LoVo (cell line): ENCODE data around the gene OPHN1.

Source experiments
- DNase-seq: peaks from one replicate; pipeline ENCODE4 v3.0.0-alpha.2; 2016; ENCODE audit warnings: low spot score

Gene OPHN1

GRCh38 chrX:68433155-68433980 lies at the start of gene OPHN1:
Gene OPHN1 (minus strand): TSS chrX:68433495. CDS start chrX:68433020, 475 bp downstream.
- DNase-seq = peak; percentile 62

DNA sequence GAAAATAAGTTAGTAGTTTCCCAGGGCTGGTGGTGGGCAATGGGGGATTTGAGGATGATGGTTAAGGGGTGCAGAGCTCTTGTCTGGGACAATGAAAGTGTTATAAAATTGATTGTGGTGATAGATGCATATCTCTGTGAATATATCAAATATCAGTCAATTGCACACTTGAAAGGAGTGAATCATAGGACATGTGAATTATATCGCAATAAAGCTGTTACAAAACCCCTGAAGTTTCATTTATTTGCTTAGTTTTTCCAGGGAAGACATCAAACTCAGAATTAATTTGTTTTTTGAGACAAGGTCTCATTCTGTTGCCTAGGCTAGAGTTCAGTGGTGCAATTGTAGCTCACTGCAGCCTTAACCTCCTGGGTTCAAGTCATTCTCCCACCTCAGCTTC lies 47.7 kb upstream of the OPHN1 start:
- no peak for DNase-seq

- no peak for DNase-seq
Measured at GRCh38 chrX:68464796-68465195, 31.5 kb upstream of the OPHN1 start.

GRCh38 chrX:68463880-68464279 lies 30.6 kb upstream of the OPHN1 start:
- no peak for DNase-seq

- peak; percentile 15 for DNase-seq
Measured at GRCh38 chrX:68462653-68463052, 29.4 kb upstream of the OPHN1 start.

GRCh38 chrX:68462197-68462596 lies 28.9 kb upstream of the OPHN1 start:
- DNase-seq = no peak

DNA sequence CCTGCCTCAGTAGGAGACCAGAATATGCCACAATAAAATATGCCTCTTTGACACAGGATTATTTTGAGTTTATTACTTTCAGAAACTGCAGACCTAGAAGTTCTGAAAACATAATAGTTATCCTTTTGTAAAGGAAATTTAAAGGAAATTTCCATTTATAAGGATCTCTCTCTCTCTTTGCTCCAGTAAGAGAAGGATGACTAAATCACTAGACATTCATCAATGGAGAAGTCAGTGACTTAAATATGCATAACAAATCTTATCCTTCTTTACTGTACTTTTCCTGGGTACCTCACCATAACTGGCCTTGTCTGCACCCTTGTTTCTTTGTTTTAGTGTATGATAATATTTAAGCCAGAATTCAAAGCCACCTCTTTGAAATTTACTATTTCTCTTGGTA lies 28.3 kb upstream of the OPHN1 start:
- DNase-seq = no peak

- DNase-seq = no peak
Measured at GRCh38 chrX:68461093-68461492, 27.8 kb upstream of the OPHN1 start.

GRCh38 chrX:68455151-68455510 lies 21.8 kb upstream of the OPHN1 start:
- no peak for DNase-seq

DNA sequence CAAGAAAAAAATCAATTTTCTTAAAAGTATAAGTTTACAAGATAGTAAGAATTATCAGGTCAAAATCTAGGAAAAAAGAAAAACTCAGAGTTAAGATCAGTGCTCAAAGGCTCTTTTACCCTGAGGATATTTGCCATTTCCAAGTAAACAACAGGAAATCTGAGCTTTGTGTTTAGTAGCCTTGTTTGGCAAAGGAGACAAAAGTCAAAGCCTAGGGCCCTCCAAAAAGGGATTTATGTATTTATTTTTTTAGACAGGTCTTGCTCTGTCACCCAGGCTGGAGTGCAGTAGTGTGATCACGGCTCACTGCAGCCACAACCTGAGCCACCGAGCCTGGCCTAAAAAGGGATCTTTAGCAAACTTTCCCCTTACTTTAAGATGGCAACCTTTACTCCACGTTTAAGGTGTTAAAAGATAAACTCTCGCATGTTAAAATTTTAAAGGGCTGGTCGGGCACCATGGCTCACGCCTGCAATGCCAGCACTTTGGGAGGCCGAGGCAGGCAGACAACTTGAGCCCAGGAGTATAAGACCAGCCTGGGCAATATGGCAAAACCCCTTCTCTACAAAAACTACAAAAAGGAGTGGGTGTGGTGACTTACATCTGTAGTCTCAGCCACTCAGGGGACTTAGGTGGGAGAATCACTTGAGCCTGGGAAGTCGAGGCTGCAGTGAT lies 21.3 kb upstream of the OPHN1 start:
- DNase-seq = no peak

DNA sequence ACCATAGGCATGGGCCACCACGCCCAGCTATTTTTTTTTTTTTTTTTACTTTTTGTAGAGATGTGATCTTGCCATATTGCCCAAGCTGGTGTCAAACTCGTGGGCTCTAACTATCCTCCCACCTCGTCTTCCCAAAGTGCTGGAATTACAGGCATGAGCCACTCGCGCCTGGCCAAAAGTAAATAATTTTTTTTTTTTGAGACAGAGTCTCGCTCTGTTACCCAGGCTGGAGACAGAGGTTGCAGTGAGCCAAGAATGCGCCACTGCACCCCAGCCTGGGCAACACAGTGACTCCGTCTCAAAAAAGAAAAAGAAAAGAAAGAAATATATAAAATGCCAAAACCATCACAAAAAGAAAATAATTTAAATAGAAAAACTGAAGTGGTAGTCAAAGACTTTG lies 18.4 kb upstream of the OPHN1 start:
- DNase-seq = no peak

GRCh38 chrX:68443155-68443868 lies 10.0 kb upstream of the OPHN1 start:
- DNase-seq = peak; percentile 4

GRCh38 chrX:68440940-68441339 lies 7.6 kb upstream of the OPHN1 start:
- peak; percentile 46 for DNase-seq

GRCh38 chrX:68440442-68440841 lies 7.1 kb upstream of the OPHN1 start:
- no peak for DNase-seq

DNA sequence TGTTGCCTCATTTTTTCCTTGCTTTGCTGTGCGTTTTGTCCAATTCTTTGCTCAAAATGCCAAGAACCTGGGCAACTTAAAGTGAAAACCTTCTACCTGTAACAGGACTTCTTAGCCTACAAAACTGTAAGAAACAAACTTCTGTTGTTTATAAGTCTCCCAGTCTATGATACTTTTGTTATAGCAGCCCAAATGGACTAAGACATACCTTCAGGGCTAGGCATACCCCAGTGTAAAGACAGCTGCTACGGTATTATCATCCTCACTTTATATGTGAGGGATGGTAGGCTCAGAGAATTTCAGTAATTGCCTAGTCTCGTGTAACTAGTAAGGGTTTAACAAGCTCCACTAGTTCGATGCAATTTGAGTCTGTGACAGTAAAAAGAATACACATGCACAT lies 6.0 kb upstream of the OPHN1 start:
- DNase-seq = no peak

GRCh38 chrX:68438575-68438974 lies 5.3 kb upstream of the OPHN1 start:
- no peak for DNase-seq

GRCh38 chrX:68433981-68434299 lies 645 bp upstream of the OPHN1 start:
- no peak for DNase-seq

DNA sequence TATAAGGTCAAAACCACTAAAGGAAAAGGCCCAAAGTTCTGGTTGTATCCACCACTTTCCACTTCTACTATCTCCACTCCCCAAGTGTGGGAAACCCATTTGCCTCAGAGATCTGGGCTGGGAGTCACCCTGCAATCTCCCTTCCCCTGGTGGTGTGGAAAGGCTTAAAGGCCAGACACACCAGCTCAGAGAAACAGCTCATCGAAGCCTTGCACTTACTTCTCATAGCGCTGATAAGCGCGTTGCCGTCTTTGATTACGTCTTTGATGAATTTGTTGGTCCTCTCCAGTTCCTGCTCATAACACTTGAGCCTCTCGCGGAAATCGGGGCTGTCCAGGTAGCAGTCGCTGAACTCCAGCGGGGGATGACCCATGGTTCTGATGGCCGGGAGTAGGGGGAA lies 647 bp downstream of the OPHN1 start:
- no peak for DNase-seq

DNA sequence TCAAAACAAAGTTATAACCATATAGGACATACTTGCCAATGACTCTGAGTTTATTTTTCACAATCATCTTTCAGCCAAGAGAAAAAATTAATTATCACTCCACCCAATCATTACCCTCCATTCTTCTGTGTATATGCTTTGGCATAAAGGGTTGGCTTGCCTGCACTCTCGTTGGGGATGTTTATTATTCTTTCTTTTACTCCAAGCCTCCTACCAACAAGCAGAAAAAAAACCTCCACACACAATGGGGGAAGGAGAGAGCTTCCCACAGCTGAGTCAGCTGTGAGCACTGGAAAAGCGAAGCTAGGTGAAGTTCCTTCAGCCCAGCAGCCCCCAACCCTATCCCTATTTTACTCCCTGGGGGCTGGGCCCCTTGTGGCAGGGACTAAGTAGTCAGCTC lies 1.5 kb downstream of the OPHN1 start:
- no peak for DNase-seq

- DNase-seq = no peak
Measured at GRCh38 chrX:68429216-68429615, 4.1 kb downstream of the OPHN1 start.

- DNase-seq = no peak
Measured at GRCh38 chrX:68428431-68428830, 4.9 kb downstream of the OPHN1 start.

- no peak for DNase-seq
Measured at GRCh38 chrX:68424719-68425118, 8.6 kb downstream of the OPHN1 start.

DNA sequence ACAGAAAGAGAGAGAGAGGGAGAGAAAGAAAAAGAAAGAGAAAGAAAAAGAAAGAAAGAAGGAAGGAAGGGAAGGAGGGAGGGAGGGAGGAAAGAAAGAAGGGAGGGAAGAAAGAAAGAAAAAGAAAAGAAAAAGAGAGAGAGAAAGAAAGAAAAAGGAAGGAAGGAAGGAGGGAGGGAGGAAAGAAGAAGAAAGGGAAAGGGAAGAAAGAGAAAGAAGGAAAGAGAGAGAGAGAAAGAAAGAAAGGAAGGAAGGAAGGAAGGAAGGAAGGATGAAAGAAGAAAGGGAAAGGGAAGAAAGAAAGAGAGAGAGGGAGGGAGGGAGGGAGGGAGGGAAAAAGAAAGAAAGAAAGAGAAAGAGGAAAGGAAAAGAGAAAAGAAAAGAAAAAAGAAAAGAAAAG lies 10.8 kb downstream of the OPHN1 start:
- DNase-seq = no peak
